Measurements from ENCODE around the gene ATXN3L. TPM values are rescaled to one million over a fixed set of nuclear protein-coding genes. Genes with fewer than 3 reads are reported as not detected.

The ATXN3L gene
- total RNA-seq, 6 experiments from 2014 or later, result not detected

DNA sequence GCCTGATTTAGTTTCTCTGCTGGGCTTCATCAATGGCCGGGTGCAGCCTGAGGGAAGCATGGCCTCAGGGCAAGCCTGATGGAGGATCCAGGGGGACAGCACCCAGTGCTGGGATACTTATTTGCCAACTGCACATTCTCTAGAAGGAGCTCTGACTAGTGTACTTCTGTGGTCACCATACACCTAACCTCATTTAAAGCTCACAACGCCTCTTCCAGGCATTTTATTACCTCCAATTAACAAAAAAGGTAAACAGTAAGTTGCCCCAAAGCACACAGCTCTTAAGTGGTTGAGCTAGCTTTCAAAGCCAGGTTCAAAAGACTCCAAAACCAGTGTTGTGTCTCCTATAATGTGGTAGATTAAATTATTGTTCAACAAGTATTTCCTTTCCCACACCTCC, 26.8 kb upstream of the ATXN3L start:
- H3K9me3 ChIP-seq, result no peaks in the 10 kb centered on the region
- ATAC-seq, result no peak
- no peak overlapping the region for H3K27ac ChIP-seq
- H3K4me3 ChIP-seq, result no peak overlapping the region
- no peaks in the 10 kb centered on the region for H3K4me1 ChIP-seq
- intact Hi-C loops (cut with DNase I), result no loop called here
- 74% methylated on average over 2 of the region's 2 CpGs for WGBS (ENCODE audit: insufficient coverage, low coverage, low lambda C conversion rate, missing lambda C conversion rate)
- no peaks in the 10 kb centered on the region for H3K36me3 ChIP-seq
- no peaks in the 10 kb centered on the region for H3K27me3 ChIP-seq
- no peak for DNase-seq
- TF ChIP-seq, protein P1, sequence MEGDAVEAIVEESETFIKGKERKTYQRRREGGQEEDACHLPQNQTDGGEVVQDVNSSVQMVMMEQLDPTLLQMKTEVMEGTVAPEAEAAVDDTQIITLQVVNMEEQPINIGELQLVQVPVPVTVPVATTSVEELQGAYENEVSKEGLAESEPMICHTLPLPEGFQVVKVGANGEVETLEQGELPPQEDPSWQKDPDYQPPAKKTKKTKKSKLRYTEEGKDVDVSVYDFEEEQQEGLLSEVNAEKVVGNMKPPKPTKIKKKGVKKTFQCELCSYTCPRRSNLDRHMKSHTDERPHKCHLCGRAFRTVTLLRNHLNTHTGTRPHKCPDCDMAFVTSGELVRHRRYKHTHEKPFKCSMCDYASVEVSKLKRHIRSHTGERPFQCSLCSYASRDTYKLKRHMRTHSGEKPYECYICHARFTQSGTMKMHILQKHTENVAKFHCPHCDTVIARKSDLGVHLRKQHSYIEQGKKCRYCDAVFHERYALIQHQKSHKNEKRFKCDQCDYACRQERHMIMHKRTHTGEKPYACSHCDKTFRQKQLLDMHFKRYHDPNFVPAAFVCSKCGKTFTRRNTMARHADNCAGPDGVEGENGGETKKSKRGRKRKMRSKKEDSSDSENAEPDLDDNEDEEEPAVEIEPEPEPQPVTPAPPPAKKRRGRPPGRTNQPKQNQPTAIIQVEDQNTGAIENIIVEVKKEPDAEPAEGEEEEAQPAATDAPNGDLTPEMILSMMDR (IDR thresholded peaks at IDR 0.05), result no peak
- no peak for TF ChIP-seq POLR2A (IDR thresholded peaks at IDR 0.05)

DNA sequence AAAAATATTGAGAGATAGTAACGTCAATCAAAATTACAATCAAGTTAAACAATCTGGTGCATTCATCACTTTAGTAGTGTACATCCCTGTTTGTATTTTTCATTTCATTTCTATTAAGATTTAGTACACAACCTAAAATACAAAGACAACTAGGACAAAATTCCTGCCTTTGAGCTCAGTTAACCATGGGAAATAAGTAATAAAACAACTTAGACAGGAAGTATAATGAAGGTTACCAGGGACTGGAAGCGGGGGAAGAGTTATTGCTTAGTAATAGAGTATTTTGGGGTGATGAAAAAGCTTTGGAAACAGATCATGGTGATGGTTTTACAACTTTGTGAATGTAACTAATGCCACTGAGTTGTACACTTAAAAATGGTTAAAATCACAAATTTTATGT, 25.6 kb upstream of the ATXN3L start:
- Histone ChIP-seq H3K27me3 (no peaks in the 10 kb centered on the region), H3K4me3 (no peak overlapping the region), H3K9me3 (no peaks in the 10 kb centered on the region), H3K27ac (no peak overlapping the region), H3K36me3 (no peaks in the 10 kb centered on the region), H3K4me1 (no peaks in the 10 kb centered on the region)
- ATAC-seq, result no peak
- TF ChIP-seq, protein P1 (IDR thresholded peaks at IDR 0.05), result no peak
- DNase-seq, result no peak
- WGBS (ENCODE audit: insufficient coverage, low coverage, low lambda C conversion rate, missing lambda C conversion rate), result 71% methylated on average over 2 of the region's 2 CpGs
- intact Hi-C loops (cut with DNase I), result no loop called here

- DNase-seq (no peak), ATAC-seq (no peak)
- WGBS (ENCODE audit: insufficient coverage, low coverage, low lambda C conversion rate, missing lambda C conversion rate), result 38% methylated on average over 4 of the region's 4 CpGs
- H3K27ac ChIP-seq, result no peak overlapping the region
- no peaks in the 10 kb centered on the region for H3K27me3 ChIP-seq
- H3K36me3 ChIP-seq, result no peaks in the 10 kb centered on the region
- no peaks in the 10 kb centered on the region for H3K9me3 ChIP-seq
- no peak for TF ChIP-seq POLR2A (IDR thresholded peaks at IDR 0.05)
- TF ChIP-seq, protein P1 (IDR thresholded peaks at IDR 0.05), result no peak
- H3K4me1 ChIP-seq, result no peaks in the 10 kb centered on the region
- H3K4me3 ChIP-seq, result no peak overlapping the region
- intact Hi-C loops (cut with DNase I), result no loop called here
Measured at GRCh38 chrX:13345037-13345436, 25.2 kb upstream of the ATXN3L start.

- TF ChIP-seq POLR2A (IDR thresholded peaks at IDR 0.05), result no peak
- TF ChIP-seq, protein P1 (IDR thresholded peaks at IDR 0.05), result no peak
- no peak for ATAC-seq
- Histone ChIP-seq H3K36me3 (no peaks in the 10 kb centered on the region), H3K4me1 (no peaks in the 10 kb centered on the region), H3K4me3 (no peak overlapping the region), H3K27ac (no peak overlapping the region), H3K9me3 (no peaks in the 10 kb centered on the region), H3K27me3 (no peaks in the 10 kb centered on the region)
- DNase-seq, result no peak
- intact Hi-C loops (cut with DNase I), result no loop called here
- 59% methylated on average over 3 of the region's 3 CpGs for WGBS (ENCODE audit: insufficient coverage, low coverage, low lambda C conversion rate, missing lambda C conversion rate)
Measured at GRCh38 chrX:13341491-13342101, 21.7 kb upstream of the ATXN3L start.

All from right lobe of liver (tissue), 6 donors.